Liver (tissue), 9 donors: ENCODE data around the gene SFXN3. TPM values are rescaled to one million over a fixed set of nuclear protein-coding genes. Genes with fewer than 3 reads are reported as not detected.

Experiments used
- DNase-seq: peaks from one replicate; pipeline ENCODE4 v3.0.0-alpha.2; 2017; ENCODE audit warnings: low spot score
- H3K27ac ChIP-seq, 2 donors: one replicate each; pipeline ENCODE4 v1.7.0; 2013; ENCODE audit warnings: inconsistent platforms in 2 of 2, low read length in 2 of 2, control low read depth in 1 of 2, low read depth in 1 of 2, mild to moderate bottlenecking in 1 of 2
- H3K27me3 ChIP-seq, 4 donors: one replicate each; pipeline versions ENCODE4 v1.6.1 to v1.7.0; 2013; ENCODE audit warnings: low read length in 3 of 4, inconsistent platforms in 1 of 4, mild to moderate bottlenecking in 1 of 4, moderate library complexity in 1 of 4; ENCODE audit not compliant: control insufficient read depth in 4 of 4, insufficient read depth in 4 of 4
- H3K36me3 ChIP-seq, 4 donors: one replicate each; pipeline versions ENCODE4 v1.6.1 to v1.7.0; 2013; ENCODE audit warnings: low read length in 3 of 4, mild to moderate bottlenecking in 3 of 4, low read depth in 1 of 4, moderate library complexity in 1 of 4; ENCODE audit not compliant: control insufficient read depth in 4 of 4, insufficient read depth in 3 of 4
- H3K4me1 ChIP-seq, 4 donors: one replicate each; pipeline versions ENCODE4 v1.6.1 to v1.7.0; 2013; ENCODE audit warnings: low read length in 3 of 4, mild to moderate bottlenecking in 3 of 4, moderate library complexity in 1 of 4; ENCODE audit not compliant: control insufficient read depth in 4 of 4, insufficient read depth in 4 of 4
- H3K4me3 ChIP-seq, 3 donors: one replicate each; pipeline versions ENCODE4 v1.6.1 to v1.7.0; 2013; ENCODE audit warnings: low read length in 3 of 3, control low read depth in 1 of 3, low read depth in 1 of 3, mild to moderate bottlenecking in 1 of 3
- H3K9ac ChIP-seq, 2 donors: one replicate each; pipeline ENCODE4 v1.7.0; 2013; ENCODE audit warnings: low read length in 2 of 2, mild to moderate bottlenecking in 2 of 2, moderate library complexity in 2 of 2, control low read depth in 1 of 2, low read depth in 1 of 2
- H3K9me3 ChIP-seq, 4 donors: one replicate each; pipeline versions ENCODE4 v1.6.1 to v1.7.0; 2013; ENCODE audit warnings: low read length in 3 of 4; ENCODE audit not compliant: control insufficient read depth in 4 of 4
- CTCF ChIP-seq: fragments of 150-350 bp; IDR thresholded peaks from 2 replicates; pipeline ENCODE4 v1.5.1; 2017; ENCODE audit warnings: improper control_type of control experiment, low read depth, low read length; ENCODE audit not compliant: missing input control
- EGR1 ChIP-seq, 2 donors: IDR thresholded peaks; 2 replicates each; pipeline ENCODE4 v1.6.1; 2016 to 2018; ENCODE audit warnings: antibody characterized with exemption in 2 of 2, low read depth in 2 of 2
- FOXA1 ChIP-seq: IDR thresholded peaks from 2 replicates; pipeline ENCODE4 v1.6.1; 2016; ENCODE audit warnings: antibody characterized with exemption
- FOXA2 ChIP-seq: IDR thresholded peaks from 2 replicates; pipeline ENCODE4 v1.6.1; 2016; ENCODE audit warnings: antibody characterized with exemption
- GABPA ChIP-seq, 2 donors: IDR thresholded peaks in 1 of 2; conservative IDR thresholded peaks in 1 of 2; 2 replicates each; pipeline ENCODE4 v1.6.1; 2016; ENCODE audit warnings: antibody characterized with exemption in 2 of 2, mild to moderate bottlenecking in 1 of 2, moderate library complexity in 1 of 2
- HNF4A ChIP-seq, 2 donors: conservative IDR thresholded peaks; 2 replicates each; pipeline ENCODE4 v1.6.1; 2016; ENCODE audit warnings: antibody characterized with exemption in 2 of 2, mild to moderate bottlenecking in 2 of 2
- HNF4G ChIP-seq: IDR thresholded peaks from 2 replicates; pipeline ENCODE4 v1.6.1; 2016; ENCODE audit warnings: antibody characterized with exemption
- JUND ChIP-seq, 2 donors: IDR thresholded peaks; 2 replicates each; pipeline ENCODE4 v1.6.1; 2016; ENCODE audit warnings: antibody characterized with exemption in 2 of 2
- NR2F2 ChIP-seq: IDR thresholded peaks from 2 replicates; pipeline ENCODE4 v1.6.1; 2016; ENCODE audit warnings: antibody characterized with exemption
- RAD21 ChIP-seq, 2 donors: IDR thresholded peaks; 2 replicates each; pipeline ENCODE4 v1.6.1; 2016; ENCODE audit warnings: antibody characterized with exemption in 2 of 2, mild to moderate bottlenecking in 2 of 2
- REST ChIP-seq: IDR thresholded peaks from 2 replicates; pipeline ENCODE4 v1.6.1; 2016; ENCODE audit warnings: antibody characterized with exemption, mild to moderate bottlenecking
- RXRA ChIP-seq, 2 donors: IDR thresholded peaks; 2 replicates each; pipeline ENCODE4 v1.6.1; 2017 to 2018; ENCODE audit warnings: antibody characterized with exemption in 2 of 2, mild to moderate bottlenecking in 1 of 2
- SP1 ChIP-seq: IDR thresholded peaks from 2 replicates; pipeline ENCODE4 v1.6.1; 2018; ENCODE audit warnings: antibody characterized with exemption, mild to moderate bottlenecking
- TAF1 ChIP-seq: conservative IDR thresholded peaks from 2 replicates; pipeline ENCODE4 v1.6.1; 2016; ENCODE audit warnings: antibody characterized with exemption, mild to moderate bottlenecking
- YY1 ChIP-seq: IDR thresholded peaks from 2 replicates; pipeline ENCODE4 v1.6.1; 2016; ENCODE audit warnings: antibody characterized with exemption, mild to moderate bottlenecking
- WGBS: extraction: QIAGEN DNeasy Blood & Tissue Kit; methylation state at CpG from one replicate; pipeline ENCODE4 v1.1.7; 2013; 5-methylcytosine and 5-hydroxymethylcytosine counted together
- polyA plus RNA-seq, 2 donors: library from polyadenylated mRNA; stranded (reverse) in 1 of 2; unstranded in 1 of 2; fragments of 200-250 nt in 1 of 2; fragments of >200 nt in 1 of 2; fragmentation: Nextera tagmentation in 1 of 2; extraction: Ambion mirVana in 1 of 2; gene quantifications; one replicate each; pipeline versions ENCODE4 v1.2.1 to v1.2.3, GENCODE V29; 2013 to 2015
- total RNA-seq, 2 donors: library from RNA; depleted of rRNA; stranded (reverse); fragments of >200 nt; gene quantifications; one replicate each; pipeline ENCODE4 v1.2.3, GENCODE V29; 2014
- TF ChIP-seq, protein P1 (sequence below): IDR thresholded peaks from 2 replicates; pipeline ENCODE4 v1.6.1; 2016; ENCODE audit warnings: antibody characterized with exemption
- TF ChIP-seq, protein P2 (sequence below): IDR thresholded peaks from 2 replicates; pipeline ENCODE4 v1.6.1; 2016; ENCODE audit warnings: antibody characterized with exemption
- TF ChIP-seq, protein P3 (sequence below): IDR thresholded peaks from 2 replicates; pipeline ENCODE4 v1.6.1; 2016; ENCODE audit warnings: antibody characterized with exemption
- donor health status: healthy.
- donor health status: healthy.
- donor health status: healthy.
- donor health status: healthy.
- donor health status: healthy.

Gene SFXN3
- total and polyA plus RNA-seq, 4 donors, result 1.7 to 11.1 (median 6.3) TPM

GRCh38 chr10:101013365-101013825 lies 17.6 kb upstream of the SFXN3 start:
- TF ChIP-seq, protein P1, sequence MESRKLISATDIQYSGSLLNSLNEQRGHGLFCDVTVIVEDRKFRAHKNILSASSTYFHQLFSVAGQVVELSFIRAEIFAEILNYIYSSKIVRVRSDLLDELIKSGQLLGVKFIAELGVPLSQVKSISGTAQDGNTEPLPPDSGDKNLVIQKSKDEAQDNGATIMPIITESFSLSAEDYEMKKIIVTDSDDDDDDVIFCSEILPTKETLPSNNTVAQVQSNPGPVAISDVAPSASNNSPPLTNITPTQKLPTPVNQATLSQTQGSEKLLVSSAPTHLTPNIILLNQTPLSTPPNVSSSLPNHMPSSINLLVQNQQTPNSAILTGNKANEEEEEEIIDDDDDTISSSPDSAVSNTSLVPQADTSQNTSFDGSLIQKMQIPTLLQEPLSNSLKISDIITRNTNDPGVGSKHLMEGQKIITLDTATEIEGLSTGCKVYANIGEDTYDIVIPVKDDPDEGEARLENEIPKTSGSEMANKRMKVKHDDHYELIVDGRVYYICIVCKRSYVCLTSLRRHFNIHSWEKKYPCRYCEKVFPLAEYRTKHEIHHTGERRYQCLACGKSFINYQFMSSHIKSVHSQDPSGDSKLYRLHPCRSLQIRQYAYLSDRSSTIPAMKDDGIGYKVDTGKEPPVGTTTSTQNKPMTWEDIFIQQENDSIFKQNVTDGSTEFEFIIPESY, result no peak
- TF ChIP-seq CTCF (no peak), RAD21 (IDR thresholded peaks at IDR 0.05) (no peak), FOXA1 (no peak), NR2F2 (no peak), RXRA (IDR thresholded peaks at IDR 0.05) (no peak), EGR1 (IDR thresholded peaks at IDR 0.05; ENCODE audit: low read depth in 2 of 2) (no peak), FOXA2 (no peak), HNF4A (conservative IDR thresholded peaks at IDR 0.05) (no peak), TAF1 (no peak), GABPA (IDR thresholded peaks at IDR 0.05 in 1 of 2, conservative IDR thresholded peaks at IDR 0.05 in 1 of 2) (no peak), REST (no peak), YY1 (no peak), JUND (IDR thresholded peaks at IDR 0.05) (no peak), HNF4G (no peak), SP1 (no peak)
- TF ChIP-seq, protein P2, sequence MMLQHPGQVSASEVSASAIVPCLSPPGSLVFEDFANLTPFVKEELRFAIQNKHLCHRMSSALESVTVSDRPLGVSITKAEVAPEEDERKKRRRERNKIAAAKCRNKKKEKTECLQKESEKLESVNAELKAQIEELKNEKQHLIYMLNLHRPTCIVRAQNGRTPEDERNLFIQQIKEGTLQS, result no peak
- TF ChIP-seq, protein P3, sequence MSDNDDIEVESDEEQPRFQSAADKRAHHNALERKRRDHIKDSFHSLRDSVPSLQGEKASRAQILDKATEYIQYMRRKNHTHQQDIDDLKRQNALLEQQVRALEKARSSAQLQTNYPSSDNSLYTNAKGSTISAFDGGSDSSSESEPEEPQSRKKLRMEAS, result no peak
- H3K27ac ChIP-seq, result no peak overlapping the region

More at GRCh38 chr10:101013365-101013825, 17.6 kb upstream of the SFXN3 start:
- H3K9me3 ChIP-seq, result no peaks in the 10 kb centered on the region
- no peak for DNase-seq
- H3K9ac ChIP-seq, result no peak overlapping the region
- no peaks in the 10 kb centered on the region for H3K36me3 ChIP-seq
- H3K4me1 ChIP-seq, result peaks cover 0 to 9% (median 3%) of the 10 kb centered on the region in 4 donors
- H3K27me3 ChIP-seq, result peaks cover 0 to 2% (median under 1%) of the 10 kb centered on the region in 4 donors
- WGBS, result 52% methylated on average over 9 of the region's 9 CpGs
- no peak overlapping the region for H3K4me3 ChIP-seq
